HFFc6 (cell line): ENCODE measurements around the gene CFAP221. TPM values are rescaled to one million over a fixed set of nuclear protein-coding genes. Genes with fewer than 3 reads are reported as not detected.
"Not testable (repeated sequence)": the region's sequence is repeated elsewhere in the genome, so short reads cannot be mapped to it uniquely, and the experiment has no call there.

Source experiments
- DNase-seq: peaks from one replicate; pipeline ENCODE4 v3.0.0-alpha.2; 2018
- H3K27ac Mint-ChIP-seq: 2 replicates; pipeline ENCODE4 v1.8.0; 2020; ENCODE audit warnings: mild to moderate bottlenecking, mixed read lengths
- H3K27me3 Mint-ChIP-seq: 2 replicates; pipeline ENCODE4 v1.8.0; 2021; ENCODE audit warnings: mild to moderate bottlenecking, moderate library complexity, mixed read lengths; ENCODE audit not compliant: insufficient read depth
- H3K36me3 Mint-ChIP-seq: 2 replicates; pipeline ENCODE4 v1.8.0; 2021; ENCODE audit warnings: low read depth, mixed read lengths
- H3K4me1 Mint-ChIP-seq: 2 replicates; pipeline ENCODE4 v1.8.0; 2020; ENCODE audit warnings: low read depth, mixed read lengths
- H3K4me3 Mint-ChIP-seq: 2 replicates; pipeline ENCODE4 v1.8.0; 2020; ENCODE audit warnings: mild to moderate bottlenecking, moderate library complexity, mixed read lengths
- H3K9me3 Mint-ChIP-seq: 2 replicates; pipeline ENCODE4 v1.8.0; 2020; ENCODE audit warnings: mild to moderate bottlenecking, mixed read lengths
- total RNA-seq, 6 experiments: library from RNA; stranded (reverse); fragmentation: NEBNext Ultra II Directional; extraction: Animal tissue kit (Norgen Biotek cat#: 25700); gene quantifications; 2 replicates in 1 of 6; 3 replicates in 5 of 6; pipeline ENCODE4 v1.2.3, GENCODE V29; 2021
- TF ChIP-seq, protein P1 (sequence below): fragments of 200-600 bp; sonication (generic); IDR thresholded peaks from 2 replicates; pipeline ENCODE4 v1.5.0; 2021; ENCODE audit warnings: antibody characterized with exemption, mild to moderate bottlenecking

Gene CFAP221
- total RNA-seq, 6 experiments from 2014 or later: not detected

GRCh38 chr2:119608553-119608952, 64.3 kb downstream of the CFAP221 start:
- peaks cover 11% of the 10 kb centered on the region for H3K27me3 Mint-ChIP-seq
- no peak overlapping the region for H3K27ac Mint-ChIP-seq
- H3K4me1 Mint-ChIP-seq: no peaks in the 10 kb centered on the region
- H3K9me3 Mint-ChIP-seq: peaks cover 3% of the 10 kb centered on the region; the same call in 1 of the 2 replicates
- DNase-seq: no peak
- H3K36me3 Mint-ChIP-seq: no peaks in the 10 kb centered on the region
- no peak overlapping the region for H3K4me3 Mint-ChIP-seq
- TF ChIP-seq, protein P1, sequence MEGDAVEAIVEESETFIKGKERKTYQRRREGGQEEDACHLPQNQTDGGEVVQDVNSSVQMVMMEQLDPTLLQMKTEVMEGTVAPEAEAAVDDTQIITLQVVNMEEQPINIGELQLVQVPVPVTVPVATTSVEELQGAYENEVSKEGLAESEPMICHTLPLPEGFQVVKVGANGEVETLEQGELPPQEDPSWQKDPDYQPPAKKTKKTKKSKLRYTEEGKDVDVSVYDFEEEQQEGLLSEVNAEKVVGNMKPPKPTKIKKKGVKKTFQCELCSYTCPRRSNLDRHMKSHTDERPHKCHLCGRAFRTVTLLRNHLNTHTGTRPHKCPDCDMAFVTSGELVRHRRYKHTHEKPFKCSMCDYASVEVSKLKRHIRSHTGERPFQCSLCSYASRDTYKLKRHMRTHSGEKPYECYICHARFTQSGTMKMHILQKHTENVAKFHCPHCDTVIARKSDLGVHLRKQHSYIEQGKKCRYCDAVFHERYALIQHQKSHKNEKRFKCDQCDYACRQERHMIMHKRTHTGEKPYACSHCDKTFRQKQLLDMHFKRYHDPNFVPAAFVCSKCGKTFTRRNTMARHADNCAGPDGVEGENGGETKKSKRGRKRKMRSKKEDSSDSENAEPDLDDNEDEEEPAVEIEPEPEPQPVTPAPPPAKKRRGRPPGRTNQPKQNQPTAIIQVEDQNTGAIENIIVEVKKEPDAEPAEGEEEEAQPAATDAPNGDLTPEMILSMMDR: no peak

DNA sequence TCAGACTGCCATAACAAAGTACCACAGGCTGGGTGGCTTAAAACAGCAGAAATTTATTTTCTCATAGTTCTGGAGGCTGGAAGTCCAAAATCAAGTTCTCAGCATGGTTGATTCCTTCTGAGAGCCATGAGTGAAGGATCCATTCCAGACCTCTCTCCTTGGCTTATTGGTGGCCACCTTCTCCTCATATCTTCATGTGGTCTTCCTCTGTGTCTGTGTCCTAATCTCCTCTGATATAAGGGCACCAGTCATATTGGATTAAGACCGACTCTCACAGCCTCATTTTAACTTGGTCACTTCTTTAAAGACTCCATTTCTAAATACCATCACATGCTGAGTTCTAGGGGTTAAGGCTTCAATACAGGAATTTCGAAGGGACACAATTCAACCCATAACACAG, 65.1 kb downstream of the CFAP221 start:
- DNase-seq: no peak
- Mint-ChIP-seq H3K4me3 (no peak overlapping the region), H3K9me3 (peaks cover 11% of the 10 kb centered on the region), H3K4me1 (no peaks in the 10 kb centered on the region), H3K27me3 (peaks cover 11% of the 10 kb centered on the region), H3K36me3 (peaks cover 7% of the 10 kb centered on the region), H3K27ac (no peak overlapping the region)
- TF ChIP-seq, protein P1: no peak

- peaks cover 13% of the 10 kb centered on the region for H3K36me3 Mint-ChIP-seq
- not testable (repeated sequence) for H3K4me1 Mint-ChIP-seq, H3K27ac Mint-ChIP-seq
Observed at GRCh38 chr2:119614140-119614539, 69.9 kb downstream of the CFAP221 start.

GRCh38 chr2:119616421-119616820, 72.2 kb downstream of the CFAP221 start:
- H3K27me3 Mint-ChIP-seq: peaks cover 4% of the 10 kb centered on the region; the same call in 1 of the 2 replicates
- peaks cover 13% of the 10 kb centered on the region for H3K36me3 Mint-ChIP-seq
- no peak for DNase-seq
- TF ChIP-seq, protein P1: no peak
- no peak overlapping the region for H3K27ac Mint-ChIP-seq
- H3K4me1 Mint-ChIP-seq: no peaks in the 10 kb centered on the region
- peaks cover 23% of the 10 kb centered on the region for H3K9me3 Mint-ChIP-seq
- H3K4me3 Mint-ChIP-seq: no peak overlapping the region

More at GRCh38 chr2:119614140-119614539, 69.9 kb downstream of the CFAP221 start:
- H3K27me3 Mint-ChIP-seq, DNase-seq, H3K4me3 Mint-ChIP-seq: not testable (repeated sequence)
- H3K9me3 Mint-ChIP-seq: peaks cover 23% of the 10 kb centered on the region

DNA sequence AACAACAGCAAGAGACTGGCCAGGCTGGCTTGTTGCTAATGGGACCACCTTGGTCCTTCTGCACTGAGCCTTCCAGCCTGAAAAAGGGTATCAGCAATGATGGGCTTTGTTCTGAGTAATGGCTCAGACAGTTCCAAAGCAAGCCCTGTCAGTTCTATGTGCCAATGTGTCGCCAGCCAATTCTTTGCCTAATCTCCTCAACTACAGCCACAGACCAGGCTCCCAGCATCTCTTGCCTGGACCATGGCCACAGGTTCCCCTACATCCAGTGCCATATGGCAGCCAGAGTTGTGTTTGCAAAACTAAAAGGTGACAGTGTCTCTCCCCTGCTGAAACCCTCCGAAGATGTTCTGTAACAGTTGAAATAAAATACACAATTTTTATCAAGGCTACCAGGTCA, 73.2 kb downstream of the CFAP221 start:
- no peaks in the 10 kb centered on the region for H3K4me1 Mint-ChIP-seq
- no peak overlapping the region for H3K27ac Mint-ChIP-seq
- H3K36me3 Mint-ChIP-seq: peaks cover 13% of the 10 kb centered on the region
- H3K27me3 Mint-ChIP-seq: peaks cover 7% of the 10 kb centered on the region; the same call in 1 of the 2 replicates
- TF ChIP-seq, protein P1: no peak
- no peak overlapping the region for H3K4me3 Mint-ChIP-seq
- peaks cover 23% of the 10 kb centered on the region for H3K9me3 Mint-ChIP-seq
- no peak for DNase-seq

- Mint-ChIP-seq H3K9me3 (peaks cover 18% of the 10 kb centered on the region), H3K36me3 (peaks cover 12% of the 10 kb centered on the region)
- not testable (repeated sequence) for H3K27me3 Mint-ChIP-seq, H3K4me1 Mint-ChIP-seq, DNase-seq, H3K27ac Mint-ChIP-seq, H3K4me3 Mint-ChIP-seq
Observed at GRCh38 chr2:119618725-119619124, 74.5 kb downstream of the CFAP221 start.

GRCh38 chr2:119625226-119625625, 81.0 kb downstream of the CFAP221 start:
- no peak overlapping the region for H3K4me3 Mint-ChIP-seq
- H3K27ac Mint-ChIP-seq: no peak overlapping the region

More at GRCh38 chr2:119625226-119625625, 81.0 kb downstream of the CFAP221 start:
- no peak for DNase-seq
- no peaks in the 10 kb centered on the region for H3K4me1 Mint-ChIP-seq
- H3K27me3 Mint-ChIP-seq: peaks cover 12% of the 10 kb centered on the region
- H3K36me3 Mint-ChIP-seq: no peaks in the 10 kb centered on the region
- no peaks in the 10 kb centered on the region; the same call in 1 of the 2 replicates for H3K9me3 Mint-ChIP-seq
- TF ChIP-seq, protein P1: no peak
